PC-9 (cell line): Measurements from ENCODE around the gene SCGB1A1. TPM values are rescaled to one million over a fixed set of nuclear protein-coding genes. Genes with fewer than 3 reads are reported as not detected.

Experiments used
- BruUV-seq: library from RNA; stranded (reverse); fragments of 400-500 nt; replicated peaks from 2 replicates; lab custom pipeline; 2021; lab: Mats Ljungman, UMichigan
- CTCF ChIA-PET: fragments of 300-600 bp; sonication (Branson Sonifier 250); formaldehyde crosslinking; loops from one replicate; lab custom pipeline; 2022; ENCODE audit warnings: antibody characterized with exemption; lab: Charles Lee
- POLR2A ChIA-PET: fragments of 300-600 bp; sonication (Branson Sonifier 250); formaldehyde crosslinking; loops from one replicate; lab custom pipeline; 2022; ENCODE audit warnings: antibody characterized with exemption; ENCODE audit not compliant: unreplicated experiment; lab: Charles Lee
- DNase-seq, 2 experiments: peaks; one replicate each; pipeline versions ENCODE4 v3.0.0 to v3.0.0-alpha.2; 2015 to 2022; ENCODE audit warnings: mixed read lengths in 1 of 2
- H2AFZ ChIP-seq: fragments of 200-600 bp; sonication (generic); 2 replicates; pipeline ENCODE4 v1.8.1; 2017; ENCODE audit warnings: antibody characterized with exemption
- H3F3A ChIP-seq: fragments of 200-600 bp; sonication (generic); 2 replicates; pipeline ENCODE4 v1.8.1; 2017; ENCODE audit warnings: antibody characterized with exemption, mild to moderate bottlenecking, low read depth; ENCODE audit not compliant: insufficient read depth
- H3K27ac ChIP-seq: fragments of 200-600 bp; sonication (generic); 2 replicates; pipeline ENCODE4 v1.6.1; 2016; ENCODE audit warnings: mixed run types
- H3K27me3 ChIP-seq: fragments of 200-600 bp; sonication (generic); 2 replicates; pipeline ENCODE4 v1.6.1; 2016; ENCODE audit warnings: low read depth, mixed run types; ENCODE audit not compliant: insufficient read depth
- H3K36me3 ChIP-seq: fragments of 200-600 bp; sonication (generic); 2 replicates; pipeline ENCODE4 v1.6.1; 2016; ENCODE audit warnings: low read depth, mixed run types
- H3K4me1 ChIP-seq: fragments of 200-600 bp; sonication (generic); replicated peaks from 2 replicates; pipeline ENCODE4 v1.6.1; 2016; ENCODE audit warnings: mixed run types; ENCODE audit not compliant: insufficient read depth
- H3K4me2 ChIP-seq: fragments of 200-600 bp; sonication (generic); 2 replicates; pipeline ENCODE4 v1.6.1; 2017; ENCODE audit warnings: mixed run types
- H3K4me3 ChIP-seq: fragments of 200-600 bp; sonication (generic); 2 replicates; pipeline ENCODE4 v1.6.1; 2016; ENCODE audit warnings: mixed run types
- H3K79me2 ChIP-seq: fragments of 200-600 bp; sonication (generic); 2 replicates; pipeline ENCODE4 v1.6.1; 2017; ENCODE audit warnings: low read depth, mixed run types
- H3K9me2 ChIP-seq: fragments of 200-600 bp; sonication (generic); 2 replicates; pipeline ENCODE4 v1.8.1; 2017; ENCODE audit warnings: mild to moderate bottlenecking; ENCODE audit not compliant: insufficient read depth
- H3K9me3 ChIP-seq: fragments of 200-600 bp; sonication (generic); 2 replicates; pipeline ENCODE4 v1.8.1; 2016; ENCODE audit warnings: low read depth; ENCODE audit not compliant: insufficient read depth
- H4K20me1 ChIP-seq: fragments of 200-600 bp; sonication (generic); 2 replicates; pipeline ENCODE4 v1.8.1; 2017; ENCODE audit not compliant: insufficient read depth
- CTCF ChIP-seq: fragments of 200-600 bp; sonication (generic); conservative IDR thresholded peaks from 2 replicates; pipeline ENCODE4 v1.6.1; 2017; ENCODE audit warnings: mixed run types, antibody characterized with exemption, mild to moderate bottlenecking, moderate library complexity
- EZH2 ChIP-seq: fragments of 200-600 bp; sonication (generic); IDR thresholded peaks from 2 replicates; pipeline ENCODE4 v1.8.0; 2017; ENCODE audit warnings: antibody characterized with exemption, low read depth
- intact Hi-C: fragments of 100-400 bp; cut with micrococcal nuclease; formaldehyde crosslinking; loops from one replicate; pipeline ENCODE4 v1.10.0; 2022; ENCODE audit not compliant: unreplicated experiment
- total RNA-seq: library from RNA; stranded (reverse); gene quantifications from 2 replicates; pipeline ENCODE4 v1.2.3, GENCODE V29; 2021

SCGB1A1 gene
- total RNA-seq, 1 experiment from 2014 or later: not detected

- H2AFZ ChIP-seq: no peak overlapping the region
- no peak overlapping the region for H3K4me2 ChIP-seq
Observed at GRCh38 chr11:62388999-62389398, 29.8 kb upstream of the SCGB1A1 start.

GRCh38 chr11:62390237-62390636 lies 28.6 kb upstream of the SCGB1A1 start:
- no peak overlapping the region for H3K27ac ChIP-seq
- no peaks in the 10 kb centered on the region for H4K20me1 ChIP-seq
- H3K36me3 ChIP-seq: no peaks in the 10 kb centered on the region
- H3K79me2 ChIP-seq: no peaks in the 10 kb centered on the region
- peaks cover 17% of the 10 kb centered on the region for H3K4me1 ChIP-seq
- no peaks in the 10 kb centered on the region for H3K9me2 ChIP-seq
- DNase-seq: no peak
- H3K9me3 ChIP-seq: no peaks in the 10 kb centered on the region
- intact Hi-C loops: loop anchor here (5.0 kb wide), 1 partner anchor 397 kb away; the partner anchor contains the start of gene TMEM179B
- no TSS peak for BruUV-seq
- H3F3A ChIP-seq: peaks cover 26% of the 10 kb centered on the region; the same call in 1 of the 2 replicates
- CTCF ChIA-PET: interaction anchor here (1.0 kb wide), 1 partner anchor 491 kb away, joined by 3 read pairs; the partner anchor contains the start of gene SLC3A2
- no peak overlapping the region for H3K4me3 ChIP-seq
- POLR2A ChIA-PET: interaction anchor here (0.6 kb wide), 2 partner anchors 381 to 461 kb away, joined by 3 read pairs; partner anchors contain the start of gene TAF6L
- H3K27me3 ChIP-seq: no peaks in the 10 kb centered on the region
- no peak for TF ChIP-seq CTCF
- no peak for TF ChIP-seq EZH2
- H2AFZ ChIP-seq: no peak overlapping the region
- no peak overlapping the region for H3K4me2 ChIP-seq

More at GRCh38 chr11:62388999-62389398, 29.8 kb upstream of the SCGB1A1 start:
- Histone ChIP-seq H3K4me3 (no peak overlapping the region), H3K9me3 (no peaks in the 10 kb centered on the region), H3K4me1 (peaks cover 14% of the 10 kb centered on the region), H3K79me2 (no peaks in the 10 kb centered on the region), H3K9me2 (no peaks in the 10 kb centered on the region), H3K27me3 (no peaks in the 10 kb centered on the region), H3F3A (peaks cover 18% of the 10 kb centered on the region; the same call in 1 of the 2 replicates), H3K27ac (no peak overlapping the region), H3K36me3 (no peaks in the 10 kb centered on the region), H4K20me1 (no peaks in the 10 kb centered on the region)
- DNase-seq: no peak
- ChIA-PET CTCF (no interaction called here), POLR2A (no interaction called here)
- TF ChIP-seq CTCF (no peak), EZH2 (no peak)
- intact Hi-C loops: no loop called here
- BruUV-seq: no TSS peak

- no peaks in the 10 kb centered on the region for H3K36me3 ChIP-seq
- intact Hi-C loops: loop anchor here (5.0 kb wide), 1 partner anchor 397 kb away; the partner anchor contains the start of gene TMEM179B
- no peak overlapping the region for H2AFZ ChIP-seq
- H3K9me3 ChIP-seq: no peaks in the 10 kb centered on the region
- no peaks in the 10 kb centered on the region for H4K20me1 ChIP-seq
- POLR2A ChIA-PET: interaction anchor here (0.6 kb wide), 1 partner anchor 461 kb away, joined by 3 read pairs; no protein-coding TSS in a partner anchor
- H3K4me3 ChIP-seq: no peak overlapping the region
- H3K79me2 ChIP-seq: no peaks in the 10 kb centered on the region
- no peaks in the 10 kb centered on the region for H3K9me2 ChIP-seq
- no peak overlapping the region for H3K4me2 ChIP-seq
- peaks cover 20% of the 10 kb centered on the region for H3K4me1 ChIP-seq
- no TSS peak for BruUV-seq
- H3K27ac ChIP-seq: no peak overlapping the region
- peaks cover 29% of the 10 kb centered on the region; the same call in 1 of the 2 replicates for H3F3A ChIP-seq
- CTCF ChIA-PET: interaction anchor here (0.5 to 1.0 kb wide), 2 partner anchors 92 to 490 kb away, joined by 3 to 5 read pairs; partner anchors contain the start of gene SLC3A2
- TF ChIP-seq EZH2: no peak
- H3K27me3 ChIP-seq: no peaks in the 10 kb centered on the region
- no peak for DNase-seq
Observed at GRCh38 chr11:62390722-62391121, 28.1 kb upstream of the SCGB1A1 start.
